Stimulated activated naive CD4-positive, alpha-beta T cell (primary cell): ENCODE measurements around the gene IGDCC3.
"Not testable (repeated sequence)": the region's sequence is repeated elsewhere in the genome, so short reads cannot be mapped to it uniquely, and the experiment has no call there.

ENCODE experiments used
- DNase-seq, 6 experiments: peaks; one replicate each; lab custom pipeline; 2025; lab: John Stamatoyannopoulos, UW

The IGDCC3 gene

GRCh38 chr15:65406424-65407000 lies 28.7 kb upstream of the IGDCC3 start:
- DNase-seq: no peak

- DNase-seq: no peak
Measured at GRCh38 chr15:65405791-65406423, 28.1 kb upstream of the IGDCC3 start.

- DNase-seq: no peak
Measured at GRCh38 chr15:65404186-65404872, 26.5 kb upstream of the IGDCC3 start.

- DNase-seq: no peak
Measured at GRCh38 chr15:65402961-65403360, 25.2 kb upstream of the IGDCC3 start.

- DNase-seq: no peak
Measured at GRCh38 chr15:65401611-65402240, 23.9 kb upstream of the IGDCC3 start.

GRCh38 chr15:65400760-65401610 lies 23.2 kb upstream of the IGDCC3 start:
- DNase-seq: peak in 3 of 6 experiments; percentile 6 to 9 (median 7)

- DNase-seq: no peak
Measured at GRCh38 chr15:65399997-65400396, 22.2 kb upstream of the IGDCC3 start.

- DNase-seq: no peak
Measured at GRCh38 chr15:65399001-65399706, 21.4 kb upstream of the IGDCC3 start.

GRCh38 chr15:65398486-65398885 lies 20.7 kb upstream of the IGDCC3 start:
- DNase-seq: not testable (repeated sequence)

- no peak for DNase-seq
Measured at GRCh38 chr15:65396965-65397317, 19.1 kb upstream of the IGDCC3 start.

GRCh38 chr15:65396283-65396964 lies 18.6 kb upstream of the IGDCC3 start:
- no peak for DNase-seq

GRCh38 chr15:65395567-65396202 lies 17.9 kb upstream of the IGDCC3 start:
- DNase-seq: no peak

GRCh38 chr15:65394936-65395335 lies 17.1 kb upstream of the IGDCC3 start:
- DNase-seq: no peak

- no peak for DNase-seq
Measured at GRCh38 chr15:65394280-65394789, 16.5 kb upstream of the IGDCC3 start.

GRCh38 chr15:65393557-65393956 lies 15.8 kb upstream of the IGDCC3 start:
- no peak for DNase-seq

GRCh38 chr15:65393091-65393490 lies 15.3 kb upstream of the IGDCC3 start:
- no peak for DNase-seq

- DNase-seq: no peak
Measured at GRCh38 chr15:65392368-65392767, 14.6 kb upstream of the IGDCC3 start.

- DNase-seq: no peak
Measured at GRCh38 chr15:65391732-65392131, 13.9 kb upstream of the IGDCC3 start.

GRCh38 chr15:65390447-65390846 lies 12.6 kb upstream of the IGDCC3 start:
- DNase-seq: no peak

GRCh38 chr15:65389226-65389625 lies 11.4 kb upstream of the IGDCC3 start:
- no peak for DNase-seq
